Body of pancreas (tissue), 4 donors: Measurements from ENCODE around the gene INPP5K. TPM values are rescaled to one million over a fixed set of nuclear protein-coding genes. Genes with fewer than 3 reads are reported as not detected.
"Not testable (repeated sequence)": the region's sequence is repeated elsewhere in the genome, so short reads cannot be mapped to it uniquely, and the experiment has no call there.

ENCODE experiments used
- ATAC-seq: fragments of 150-250 bp; one replicate; pipeline ENCODE4 v1.9.1; 2016
- DNase-seq, 4 donors: peaks; one replicate each; pipeline ENCODE4 v3.0.0-alpha.2; 2019
- H3K27ac ChIP-seq, 4 donors: fragments of 200-600 bp; sonication (generic); 1 replicate in 3 of 4; 2 replicates in 1 of 4; pipeline versions ENCODE4 v1.5.1 to v1.6.1; 2016 to 2019; ENCODE audit warnings: mild to moderate bottlenecking in 1 of 4, mixed read lengths in 1 of 4, moderate library complexity in 1 of 4
- H3K27me3 ChIP-seq, 2 donors: fragments of 200-600 bp; sonication (generic); one replicate each; pipeline ENCODE4 v1.6.0; 2016; ENCODE audit warnings: mild to moderate bottlenecking in 1 of 2
- H3K36me3 ChIP-seq, 2 donors: fragments of 200-600 bp; sonication (generic); replicated peaks in 1 of 2; 2 replicates each; pipeline ENCODE4 v1.5.1; 2016; ENCODE audit warnings: low read depth in 2 of 2; ENCODE audit not compliant: insufficient read depth in 1 of 2
- H3K4me1 ChIP-seq: fragments of 200-600 bp; sonication (generic); one replicate; pipeline ENCODE4 v1.6.0; 2016
- H3K4me3 ChIP-seq, 2 donors: fragments of 200-600 bp; sonication (generic); 1 replicate in 1 of 2; 2 replicates in 1 of 2; pipeline ENCODE4 v1.5.1; 2016 to 2019
- H3K9me3 ChIP-seq, 3 donors: fragments of 200-600 bp; sonication (generic); 1 replicate in 2 of 3; 2 replicates in 1 of 3; pipeline ENCODE4 v1.5.1; 2016
- POLR2A ChIP-seq, 3 donors: fragments of 450-650 bp; IDR thresholded peaks; one replicate each; pipeline ENCODE4 v1.6.1; 2016; ENCODE audit warnings: antibody characterized with exemption in 3 of 3, mild to moderate bottlenecking in 2 of 3
- WGBS, 2 donors: methylation state at CpG; one replicate each; pipeline ENCODE4 v1.1.5; 2017; 5-methylcytosine and 5-hydroxymethylcytosine counted together
- intact Hi-C: fragments of 100-400 bp; cut with DNase I; formaldehyde crosslinking; loops from one replicate; pipeline ENCODE4 v1.15.1; 2023
- total RNA-seq, 2 donors: library from RNA; depleted of rRNA; stranded (reverse); fragments of >200 nt; gene quantifications; one replicate each; pipeline ENCODE4 v1.1.0, GENCODE V29; 2016
- TF ChIP-seq, protein P1 (sequence below), 7 experiments: fragments of 450-650 bp in 4 of 7; fragments of 200-600 bp in 3 of 7; sonication (generic) in 3 of 7; IDR thresholded peaks; one replicate each; pipeline ENCODE4 v1.5.1; 2016 to 2019; ENCODE audit warnings: antibody characterized with exemption in 7 of 7

The INPP5K gene
- total RNA-seq, 2 donors from 2014 or later = 26.4 to 34.2 TPM

DNA sequence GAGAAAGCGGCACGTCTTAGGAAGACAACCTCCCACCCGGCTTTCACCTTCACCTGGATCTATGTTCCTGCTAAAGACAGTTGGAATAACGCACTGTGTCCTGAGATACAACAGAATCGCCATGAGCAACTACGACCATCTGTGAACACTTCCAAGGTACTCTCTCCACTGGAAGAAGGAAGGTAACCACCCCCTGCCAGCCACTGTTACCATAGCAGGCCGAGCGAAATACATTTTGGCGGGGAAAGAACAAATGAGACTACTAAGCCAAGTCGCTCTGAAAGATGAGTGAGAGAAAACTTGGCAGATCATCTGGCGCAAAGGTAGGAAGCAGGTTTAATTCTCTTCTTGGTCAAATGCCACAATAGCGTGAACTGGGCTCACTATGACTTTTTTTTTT is 70.2 kb downstream of the INPP5K start:
- H3K4me1 ChIP-seq = peaks cover 5% of the 10 kb centered on the region
- no peaks in the 10 kb centered on the region for H3K27me3 ChIP-seq
- no peaks in the 10 kb centered on the region for H3K9me3 ChIP-seq
- no peaks in the 10 kb centered on the region for H3K36me3 ChIP-seq
- 90 to 92% methylated on average over 12 of the region's 12 CpGs for WGBS, 2 donors
- H3K4me3 ChIP-seq = no peak overlapping the region
- DNase-seq (no peak), ATAC-seq (no peak)
- TF ChIP-seq POLR2A (IDR thresholded peaks at IDR 0.05) = no peak
- TF ChIP-seq, protein P1, sequence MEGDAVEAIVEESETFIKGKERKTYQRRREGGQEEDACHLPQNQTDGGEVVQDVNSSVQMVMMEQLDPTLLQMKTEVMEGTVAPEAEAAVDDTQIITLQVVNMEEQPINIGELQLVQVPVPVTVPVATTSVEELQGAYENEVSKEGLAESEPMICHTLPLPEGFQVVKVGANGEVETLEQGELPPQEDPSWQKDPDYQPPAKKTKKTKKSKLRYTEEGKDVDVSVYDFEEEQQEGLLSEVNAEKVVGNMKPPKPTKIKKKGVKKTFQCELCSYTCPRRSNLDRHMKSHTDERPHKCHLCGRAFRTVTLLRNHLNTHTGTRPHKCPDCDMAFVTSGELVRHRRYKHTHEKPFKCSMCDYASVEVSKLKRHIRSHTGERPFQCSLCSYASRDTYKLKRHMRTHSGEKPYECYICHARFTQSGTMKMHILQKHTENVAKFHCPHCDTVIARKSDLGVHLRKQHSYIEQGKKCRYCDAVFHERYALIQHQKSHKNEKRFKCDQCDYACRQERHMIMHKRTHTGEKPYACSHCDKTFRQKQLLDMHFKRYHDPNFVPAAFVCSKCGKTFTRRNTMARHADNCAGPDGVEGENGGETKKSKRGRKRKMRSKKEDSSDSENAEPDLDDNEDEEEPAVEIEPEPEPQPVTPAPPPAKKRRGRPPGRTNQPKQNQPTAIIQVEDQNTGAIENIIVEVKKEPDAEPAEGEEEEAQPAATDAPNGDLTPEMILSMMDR (IDR thresholded peaks at IDR 0.05) = no peak
- intact Hi-C loops = no loop called here
- H3K27ac ChIP-seq = no peak overlapping the region

DNA sequence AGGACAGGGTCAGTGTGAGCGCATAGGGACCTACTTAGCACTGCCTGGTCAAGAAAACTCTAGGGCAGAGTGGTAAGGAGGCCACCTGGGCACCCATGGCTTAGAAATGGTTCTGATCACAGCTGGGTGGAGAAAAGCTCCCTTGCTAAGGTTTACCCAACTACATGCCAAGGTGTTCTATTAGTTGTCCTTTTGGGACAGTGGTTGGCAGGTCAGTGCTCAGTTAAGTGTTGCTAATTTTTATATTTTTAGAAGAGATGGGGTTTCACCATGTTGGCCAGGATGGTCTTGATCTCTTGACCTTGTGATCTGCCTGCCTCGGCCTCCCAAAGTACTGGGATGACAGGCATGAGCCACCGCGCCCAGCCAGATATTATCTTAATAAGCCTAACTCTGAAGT is 70.7 kb downstream of the INPP5K start:
- H3K4me1 ChIP-seq, H3K27ac ChIP-seq, H3K9me3 ChIP-seq, H3K27me3 ChIP-seq, H3K36me3 ChIP-seq, ATAC-seq, H3K4me3 ChIP-seq, intact Hi-C loops, DNase-seq: not testable (repeated sequence)
- WGBS, 2 donors = 74 to 92% methylated on average over 3 to 4 of the region's 4 CpGs

Other genes starting within 250 kb of the INPP5K start
- gene BHLHA9, start 246.2 kb downstream of the INPP5K start, total RNA-seq = not detected
- gene TRARG1, start 236.9 kb downstream of the INPP5K start, total RNA-seq = 10 to 100 TPM in 1 of 2 donors, 1 to 10 TPM in 1; 1.0 to 23.4 TPM
- 100 to 1,000 TPM; 301 to 378 TPM for gene YWHAE, start 116.4 kb downstream of the INPP5K start, total RNA-seq
- gene CRK, start 60.4 kb downstream of the INPP5K start, total RNA-seq = 10 to 100 TPM; 27.7 to 35.5 TPM
- 10 to 100 TPM; 77.3 to 94.6 TPM for gene MYO1C, start 23.9 kb downstream of the INPP5K start, total RNA-seq
- 10 to 100 TPM; 11.2 to 14.3 TPM for gene PITPNA, start 46.2 kb upstream of the INPP5K start, total RNA-seq
- gene SLC43A2, start 112.2 kb upstream of the INPP5K start, total RNA-seq = 10 to 100 TPM in 1 of 2 donors, 1 to 10 TPM in 1; 9.6 to 22.4 TPM
- 10 to 100 TPM in 1 of 2 donors, 1 to 10 TPM in 1; 9.1 to 15.5 TPM for gene SCARF1, start 129.1 kb upstream of the INPP5K start, total RNA-seq
- gene RILP, start 133.3 kb upstream of the INPP5K start, total RNA-seq = 10 to 100 TPM; 21.0 to 68.2 TPM
- gene PRPF8, start 168.3 kb upstream of the INPP5K start, total RNA-seq = 100 to 1,000 TPM in 1 of 2 donors, 10 to 100 TPM in 1; 84.7 to 100 TPM
- 1 to 10 TPM; 1.6 to 2.6 TPM for gene TLCD2, start 193.8 kb upstream of the INPP5K start, total RNA-seq
- 10 to 100 TPM; 15.6 to 31.6 TPM for gene WDR81, start 208.1 kb upstream of the INPP5K start, total RNA-seq
- 1 to 10 TPM; 5.9 to 8.8 TPM for gene SERPINF2, start 226.3 kb upstream of the INPP5K start, total RNA-seq
- gene SERPINF1, start 245.4 kb upstream of the INPP5K start, total RNA-seq = 100 to 1,000 TPM; 146 to 194 TPM